Endothelial cell of umbilical vein (primary cell): ENCODE data around the gene EP400. TPM values are rescaled to one million over a fixed set of nuclear protein-coding genes. Genes with fewer than 3 reads are reported as not detected.

Source experiments
- BruUV-seq: library from RNA; stranded (reverse); fragments of 400-500 nt; replicated peaks from 2 replicates; lab custom pipeline; 2021; lab: Mats Ljungman, UMichigan
- CTCF ChIA-PET: fragments of 300-600, 350-600 bp; sonication (Branson Sonifier 250); formaldehyde crosslinking; loops from one replicate; lab custom pipeline; 2021; ENCODE audit warnings: antibody characterized with exemption, inconsistent platforms; lab: Charles Lee
- POLR2A ChIA-PET: fragments of 300-600, 350-600 bp; sonication (Branson Sonifier 250); formaldehyde crosslinking; loops from one replicate; lab custom pipeline; 2021; ENCODE audit warnings: antibody characterized with exemption, inconsistent platforms; lab: Charles Lee
- DNase-seq: peaks from one replicate; pipeline ENCODE4 v3.0.0-alpha.2; 2011; ENCODE audit warnings: low read depth, low spot score
- FAIRE-seq: peaks from 2 replicates; lab custom pipeline; 2011; peaks lifted over from hg19 to GRCh38; lab: Jason Lieb, UNC
- H2AFZ ChIP-seq: 2 replicates; pipeline ENCODE4 v1.6.0; 2012; ENCODE audit warnings: low read depth, low read length, control low read depth, inconsistent platforms
- H3K27ac ChIP-seq: 2 replicates; pipeline ENCODE4 v1.5.1; 2011; ENCODE audit warnings: low read depth, mild to moderate bottlenecking, control low read depth, low read length, moderate library complexity; ENCODE audit not compliant: insufficient read depth
- H3K27me3 ChIP-seq, 2 experiments: 2 replicates each; pipeline versions ENCODE4 v1.6.0 to v1.6.1; 2011; ENCODE audit warnings: low read length in 2 of 2, mixed read lengths in 1 of 2; ENCODE audit not compliant: control insufficient read depth in 2 of 2, insufficient read depth in 2 of 2
- H3K36me3 ChIP-seq, 2 experiments: 2 replicates in 1 of 2; 3 replicates in 1 of 2; pipeline ENCODE4 v1.5.1; 2011; ENCODE audit warnings: low read length in 2 of 2, mild to moderate bottlenecking in 1 of 2, moderate library complexity in 1 of 2; ENCODE audit not compliant: control insufficient read depth in 2 of 2, insufficient read depth in 2 of 2; ENCODE audit errors: extremely low read depth in 1 of 2
- H3K4me1 ChIP-seq: 3 replicates; pipeline ENCODE4 v1.5.1; 2011; ENCODE audit warnings: mild to moderate bottlenecking, low read length; ENCODE audit not compliant: control insufficient read depth, insufficient read depth; ENCODE audit errors: extremely low read depth
- H3K4me2 ChIP-seq: 2 replicates; pipeline ENCODE4 v1.6.1; 2011; ENCODE audit warnings: low read length, control low read depth, mixed read lengths; ENCODE audit not compliant: insufficient read depth
- H3K4me3 ChIP-seq, 3 experiments: fragments of 200-600 bp in 1 of 3; sonication (generic), shearing (Covaris generic) in 1 of 3; replicated peaks in 1 of 3; 2 replicates each; pipeline ENCODE4 v1.5.1; 2011 to 2016; ENCODE audit warnings: control low read depth in 3 of 3, low read length in 3 of 3, mild to moderate bottlenecking in 2 of 3, inconsistent platforms in 1 of 3, low read depth in 1 of 3, moderate library complexity in 1 of 3; ENCODE audit not compliant: insufficient read depth in 1 of 3
- H3K79me2 ChIP-seq: 2 replicates; pipeline ENCODE4 v1.6.0; 2012; ENCODE audit warnings: low read length, inconsistent platforms; ENCODE audit not compliant: control insufficient read depth, insufficient read depth
- H3K9ac ChIP-seq: replicated peaks from 2 replicates; pipeline ENCODE3; 2011; ENCODE audit warnings: low read length, control low read depth; ENCODE audit not compliant: insufficient read depth; ENCODE audit errors: extremely low read depth
- H3K9me1 ChIP-seq: replicated peaks from 3 replicates; pipeline ENCODE4 v1.6.0; 2011; ENCODE audit warnings: mild to moderate bottlenecking, low read length; ENCODE audit not compliant: control insufficient read depth, insufficient read depth; ENCODE audit errors: extremely low read depth
- H3K9me3 ChIP-seq: replicated peaks from 2 replicates; pipeline ENCODE4 v1.5.1; 2012; ENCODE audit warnings: low read length, inconsistent platforms; ENCODE audit not compliant: control insufficient read depth, insufficient read depth
- H4K20me1 ChIP-seq: replicated peaks from 2 replicates; pipeline ENCODE3; 2011; ENCODE audit warnings: mild to moderate bottlenecking, low read length; ENCODE audit not compliant: control insufficient read depth, insufficient read depth; ENCODE audit errors: extremely low read depth
- CTCF ChIP-seq, 2 donors: IDR thresholded peaks; 1 replicate in 1 of 2; 2 replicates in 1 of 2; pipeline ENCODE4 v1.5.1; 2011; ENCODE audit warnings: low read length in 2 of 2, mild to moderate bottlenecking in 2 of 2, moderate library complexity in 2 of 2, control low read depth in 1 of 2, inconsistent platforms in 1 of 2, low read depth in 1 of 2; ENCODE audit not compliant: insufficient read depth in 1 of 2; ENCODE audit errors: extremely low read depth in 1 of 2
- EZH2 ChIP-seq: IDR thresholded peaks from 2 replicates; pipeline ENCODE4 v1.6.1; 2012; ENCODE audit warnings: borderline replicate concordance, low read depth, mild to moderate bottlenecking, moderate library complexity, low read length, inconsistent platforms; ENCODE audit not compliant: severe bottlenecking
- FOS ChIP-seq: IDR thresholded peaks from 2 replicates; pipeline ENCODE4 v1.6.1; 2011; ENCODE audit warnings: mild to moderate bottlenecking, low read length, moderate library complexity, borderline replicate concordance; ENCODE audit not compliant: insufficient read depth
- GATA2 ChIP-seq: IDR thresholded peaks from 2 replicates; pipeline ENCODE4 v1.7.0; 2011; ENCODE audit warnings: low read depth, mild to moderate bottlenecking, moderate library complexity, mixed read lengths, low read length; ENCODE audit not compliant: insufficient read length, insufficient read depth
- JUN ChIP-seq: IDR thresholded peaks from 2 replicates; pipeline ENCODE4 v1.6.1; 2011; ENCODE audit warnings: borderline replicate concordance, low read depth; ENCODE audit not compliant: insufficient read length, insufficient read depth
- MYC ChIP-seq: IDR thresholded peaks from one replicate; pipeline ENCODE4 v1.6.1; 2011; ENCODE audit warnings: mild to moderate bottlenecking, low read depth, low read length
- POLR2A ChIP-seq: IDR thresholded peaks from 2 replicates; pipeline ENCODE4 v1.6.1; 2012; ENCODE audit warnings: low read depth, mild to moderate bottlenecking, control low read depth, low read length
- POLR2AphosphoS5 ChIP-seq: IDR thresholded peaks from 2 replicates; pipeline ENCODE4 v1.6.1; 2012; ENCODE audit warnings: low read depth, mild to moderate bottlenecking, control low read depth, low read length, moderate library complexity; ENCODE audit not compliant: insufficient read depth
- dilution Hi-C: fragments of 300-500 bp; cut with MboI; formaldehyde crosslinking; loops from one replicate; pipeline ENCODE4 v1.15.0; 2019; ENCODE audit warnings: low sequenced_read_pairs; ENCODE audit not compliant: extremely low pct_ligation_motif_present
- intact Hi-C: fragments of 100-400 bp; cut with micrococcal nuclease; formaldehyde crosslinking; loops from one replicate; pipeline ENCODE4 v1.10.0; 2022
- polyA plus RNA-seq, 4 experiments: library from polyadenylated mRNA; depleted of rRNA in 3 of 4; stranded (reverse) in 3 of 4; unstranded in 1 of 4; fragments of >200 nt; gene quantifications; 2 replicates each; pipeline versions ENCODE4 v1.2.1 to v1.2.3, GENCODE V29; 2011 to 2012; ENCODE audit warnings: missing spikeins in 1 of 4
- total RNA-seq: library from RNA; stranded (reverse); gene quantifications from 2 replicates; pipeline ENCODE4 v1.2.3, GENCODE V29; 2021
- TF ChIP-seq, protein P1 (sequence below): IDR thresholded peaks from 2 replicates; pipeline ENCODE4 v1.6.1; 2011; ENCODE audit not compliant: insufficient read depth, insufficient read length

Gene EP400
- total and polyA plus RNA-seq, 2 donors (not counting 3 experiments of a cell fraction or from before 2014, with no cell fraction given): 9.0 to 57.7 TPM

DNA sequence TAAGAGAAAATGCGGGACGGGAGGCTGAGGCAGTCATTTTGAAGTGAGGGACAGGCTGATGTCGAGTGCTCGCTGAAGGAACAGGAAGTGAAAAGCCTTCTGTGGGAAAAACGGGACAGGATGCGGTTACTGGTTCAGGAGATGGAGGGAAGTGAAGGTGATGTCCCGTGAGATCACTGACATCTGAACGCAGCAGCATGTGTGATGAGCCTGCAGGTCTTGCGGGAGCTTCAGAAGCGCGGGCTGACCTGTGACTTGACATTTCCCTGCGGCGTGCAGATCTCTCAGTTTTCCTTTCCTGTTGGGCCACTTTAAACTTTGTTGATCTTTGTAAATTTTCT, 116.6 kb downstream of the EP400 start:
- peak; percentile 18 for FAIRE-seq
- CTCF ChIA-PET: no interaction called here

More for the DNA sequence above, 116.6 kb downstream of the EP400 start:
- H3K4me2 ChIP-seq: no peak overlapping the region
- DNase-seq: no peak
- H3K9me1 ChIP-seq: no peaks in the 10 kb centered on the region
- H2AFZ ChIP-seq: no peak overlapping the region
- no peaks in the 10 kb centered on the region for H3K9me3 ChIP-seq
- POLR2A ChIA-PET: no interaction called here
- no peaks in the 10 kb centered on the region for H3K79me2 ChIP-seq
- no peaks in the 10 kb centered on the region for H3K4me1 ChIP-seq
- H3K36me3 ChIP-seq: peaks cover 7 to 45% of the 10 kb centered on the region in 2 experiments
- H3K27ac ChIP-seq: no peak overlapping the region
- BruUV-seq: no TSS peak
- H3K4me3 ChIP-seq: no peak overlapping the region
- intact Hi-C loops: no loop called here
- no peaks in the 10 kb centered on the region for H3K27me3 ChIP-seq
- no peak for TF ChIP-seq GATA2
- TF ChIP-seq JUN: no peak
- no peak for TF ChIP-seq MYC
- TF ChIP-seq POLR2AphosphoS5: no peak
- TF ChIP-seq POLR2A: no peak
- no peak for TF ChIP-seq FOS
- TF ChIP-seq EZH2: no peak
- TF ChIP-seq, protein P1, sequence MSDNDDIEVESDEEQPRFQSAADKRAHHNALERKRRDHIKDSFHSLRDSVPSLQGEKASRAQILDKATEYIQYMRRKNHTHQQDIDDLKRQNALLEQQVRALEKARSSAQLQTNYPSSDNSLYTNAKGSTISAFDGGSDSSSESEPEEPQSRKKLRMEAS: no peak
- no peak for TF ChIP-seq CTCF (IDR thresholded peaks at IDR 0.05; ENCODE audit: extremely low read depth in 1 of 2, insufficient read depth in 1 of 2, low read depth in 1 of 2, low read length in 2 of 2)
- H4K20me1 ChIP-seq: no peaks in the 10 kb centered on the region
- no peak overlapping the region for H3K9ac ChIP-seq
- dilution Hi-C loops: no loop called here
